HEK293 (cell line): ENCODE data around the gene ZNF275.

Experiments used
- CTCF ChIA-PET: fragments of 350-600 bp; formaldehyde crosslinking; extraction: SDS; loops from one replicate; lab custom pipeline; 2021; ENCODE audit warnings: antibody characterized with exemption; lab: Yijun Ruan, JAX
- POLR2A ChIA-PET: fragments of 300-600 bp; formaldehyde crosslinking; extraction: SDS; loops from one replicate; lab custom pipeline; 2020; ENCODE audit warnings: antibody characterized with exemption, inconsistent platforms; lab: Yijun Ruan, JAX
- H3K27ac ChIP-seq: fragments of 200-500 bp; sonication (Bioruptor generic); 2 replicates; pipeline ENCODE4 v1.5.1; 2014; ENCODE audit warnings: low read depth, low read length, control low read depth, inconsistent platforms; ENCODE audit errors: extremely low read depth
- H3K36me3 ChIP-seq, 2 experiments: fragments of 200-500 bp in 1 of 2; sonication (Bioruptor generic) in 1 of 2; 1 replicate in 1 of 2; 2 replicates in 1 of 2; pipeline ENCODE4 v1.5.1; 2014 to 2017; ENCODE audit warnings: inconsistent platforms in 2 of 2, low read length in 2 of 2; ENCODE audit not compliant: control insufficient read depth in 2 of 2, insufficient read depth in 1 of 2
- H3K4me1 ChIP-seq: fragments of 200-500 bp; sonication (Bioruptor generic); 2 replicates; pipeline ENCODE4 v1.5.1; 2014; ENCODE audit warnings: mild to moderate bottlenecking, low read length, inconsistent platforms; ENCODE audit not compliant: control insufficient read depth, insufficient read depth
- H3K4me3 ChIP-seq: 2 replicates; pipeline ENCODE4 v1.5.1; 2011; ENCODE audit warnings: low read depth, mild to moderate bottlenecking, control low read depth, low read length, moderate library complexity
- H3K9me3 ChIP-seq: fragments of 200-500 bp; sonication (Bioruptor generic); 2 replicates; pipeline ENCODE4 v1.5.1; 2014; ENCODE audit warnings: low read depth, low read length, inconsistent platforms; ENCODE audit not compliant: control insufficient read depth, insufficient read depth
- PATZ1 ChIP-seq: fragments of 450-650 bp; formaldehyde crosslinking; IDR thresholded peaks from 2 replicates; pipeline ENCODE4 v1.5.1; 2016; ENCODE audit warnings: missing biosample characterization, missing genetic modification characterization
- PRDM10 ChIP-seq: fragments of 450-650 bp; formaldehyde crosslinking; IDR thresholded peaks from 2 replicates; pipeline ENCODE4 v1.5.1; 2016; ENCODE audit warnings: missing biosample characterization, missing genetic modification characterization
- SALL2 ChIP-seq: fragments of 450-650 bp; formaldehyde crosslinking; IDR thresholded peaks from 2 replicates; pipeline ENCODE4 v1.5.0; 2017; ENCODE audit warnings: missing biosample characterization, mild to moderate bottlenecking, missing genetic modification characterization, borderline replicate concordance
- TSHZ1 ChIP-seq: fragments of 450-650 bp; formaldehyde crosslinking; IDR thresholded peaks from 2 replicates; pipeline ENCODE4 v1.5.1; 2016; ENCODE audit warnings: missing biosample characterization, missing genetic modification characterization, borderline replicate concordance
- ZNF132 ChIP-seq: fragments of 450-650 bp; formaldehyde crosslinking; IDR thresholded peaks from 2 replicates; pipeline ENCODE4 v1.5.1; 2017; ENCODE audit warnings: missing biosample characterization, missing genetic modification characterization, borderline replicate concordance
- ZNF341 ChIP-seq: fragments of 450-650 bp; formaldehyde crosslinking; IDR thresholded peaks from 2 replicates; pipeline ENCODE4; 2016; ENCODE audit warnings: low read depth, missing biosample characterization, missing genetic modification characterization
- ZNF423 ChIP-seq: fragments of 450-650 bp; formaldehyde crosslinking; IDR thresholded peaks from 2 replicates; pipeline ENCODE4 v1.5.1; 2016; ENCODE audit warnings: missing biosample characterization, missing genetic modification characterization
- ZNF549 ChIP-seq: fragments of 450-650 bp; IDR thresholded peaks from 2 replicates; pipeline ENCODE4 v1.5.1; 2018; ENCODE audit warnings: missing biosample characterization, missing genetic modification characterization, mild to moderate bottlenecking, inconsistent platforms, moderate library complexity
- ZNF629 ChIP-seq: fragments of 450-650 bp; formaldehyde crosslinking; IDR thresholded peaks from 2 replicates; pipeline ENCODE4 v1.5.1; 2017; ENCODE audit warnings: missing biosample characterization, missing genetic modification characterization
- ZNF645 ChIP-seq: fragments of 450-650 bp; formaldehyde crosslinking; IDR thresholded peaks from 2 replicates; pipeline ENCODE4; 2016; ENCODE audit warnings: missing biosample characterization, missing genetic modification characterization

Gene ZNF275

GRCh38 chrX:153400146-153401132 lies 66.5 kb downstream of the ZNF275 start (continued):
- no peak for TF ChIP-seq TSHZ1 (tag by site-specific recombination)
- 0 out of 2 replicates have a peak, but pooled peaks have one; percentile 32 for TF ChIP-seq ZNF423 (tag by site-specific recombination)
- TF ChIP-seq PRDM10 (tag by site-specific recombination), result peak; percentile 57; the same call in 1 of the 2 replicates
- TF ChIP-seq ZNF645 (tag by site-specific recombination), result no peak
- no peak for TF ChIP-seq ZNF132 (tag by site-specific recombination)
- TF ChIP-seq ZNF549, result no peak
- peak; percentile 36; the same call in 1 of the 2 replicates for TF ChIP-seq PATZ1 (tag by site-specific recombination)

GRCh38 chrX:153401133-153401764 lies 67.3 kb downstream of the ZNF275 start, which contains the start of gene PNMA6E:
PNMA6E (minus strand) TSS chrX:153401350; CDS start chrX:153398849, 2,501 bp downstream.
- Histone ChIP-seq H3K4me1 (no peaks in the 10 kb centered on the region), H3K9me3 (no peaks in the 10 kb centered on the region), H3K36me3 (no peaks in the 10 kb centered on the region), H3K27ac (no peak within 1 kb of the TSS), H3K4me3 (no peak within 1 kb of the TSS)
- TF ChIP-seq SALL2 (tag by site-specific recombination) (no peak), ZNF341 (tag by site-specific recombination) (no peak), ZNF629 (tag by site-specific recombination) (no peak)
- CTCF ChIA-PET, result no interaction called here
- POLR2A ChIA-PET, result no interaction called here
